ENCODE measurements around the gene OTUD7B.

Gene OTUD7B

GRCh38 chr1:150008699-150009098, 1.8 kb downstream of the OTUD7B start:
- FAIRE-seq (no peak), DNase-seq (ENCODE audit: insufficient read length, low spot score) (no peak)
- no peak for TF ChIP-seq POU2F2 (IDR thresholded peaks at IDR 0.05; ENCODE audit: low read depth, low read length)
- TF ChIP-seq PAX5 (IDR thresholded peaks at IDR 0.05; ENCODE audit: insufficient read depth, low read length, severe bottlenecking) = no peak
- TF ChIP-seq SPI1 (IDR thresholded peaks at IDR 0.05; ENCODE audit: low read depth, low read length) = no peak
- no peak for TF ChIP-seq POLR2A (IDR thresholded peaks at IDR 0.05; ENCODE audit: low read depth, low read length)
- TF ChIP-seq TAF1 (IDR thresholded peaks at IDR 0.05; ENCODE audit: low read depth, low read length) = no peak
- no peak for TF ChIP-seq POLR2AphosphoS5 (IDR thresholded peaks at IDR 0.05; ENCODE audit: low read depth, low read length)

- FAIRE-seq (no peak), DNase-seq (ENCODE audit: insufficient read length, low spot score) (no peak)
- TF ChIP-seq POU2F2 (IDR thresholded peaks at IDR 0.05; ENCODE audit: low read depth, low read length) = no peak
- no peak for TF ChIP-seq SPI1 (IDR thresholded peaks at IDR 0.05; ENCODE audit: low read depth, low read length)
- TF ChIP-seq PAX5 (IDR thresholded peaks at IDR 0.05; ENCODE audit: insufficient read depth, low read length, severe bottlenecking) = no peak
- TF ChIP-seq POLR2AphosphoS5 (IDR thresholded peaks at IDR 0.05; ENCODE audit: low read depth, low read length) = no peak
- no peak for TF ChIP-seq TAF1 (IDR thresholded peaks at IDR 0.05; ENCODE audit: low read depth, low read length)
- no peak for TF ChIP-seq POLR2A (IDR thresholded peaks at IDR 0.05; ENCODE audit: low read depth, low read length)
These were observed 3.6 kb downstream of the OTUD7B start for GRCh38 chr1:150006881-150007421.

- DNase-seq (ENCODE audit: insufficient read length, low spot score) (no peak), FAIRE-seq (no peak)
- TF ChIP-seq POLR2AphosphoS5 (IDR thresholded peaks at IDR 0.05; ENCODE audit: low read depth, low read length) = no peak
- TF ChIP-seq TAF1 (IDR thresholded peaks at IDR 0.05; ENCODE audit: low read depth, low read length) = no peak
- no peak for TF ChIP-seq PAX5 (IDR thresholded peaks at IDR 0.05; ENCODE audit: insufficient read depth, low read length, severe bottlenecking)
- TF ChIP-seq POU2F2 (IDR thresholded peaks at IDR 0.05; ENCODE audit: low read depth, low read length) = no peak
- no peak for TF ChIP-seq POLR2A (IDR thresholded peaks at IDR 0.05; ENCODE audit: low read depth, low read length)
- no peak for TF ChIP-seq SPI1 (IDR thresholded peaks at IDR 0.05; ENCODE audit: low read depth, low read length)
These were observed 4.9 kb downstream of the OTUD7B start for GRCh38 chr1:150005606-150006005.

- FAIRE-seq = no peak
- TF ChIP-seq PAX5 (IDR thresholded peaks at IDR 0.05; ENCODE audit: insufficient read depth, low read length, severe bottlenecking) = no peak
- TF ChIP-seq POLR2A (IDR thresholded peaks at IDR 0.05; ENCODE audit: low read depth, low read length) = no peak
- no peak for TF ChIP-seq POU2F2 (IDR thresholded peaks at IDR 0.05; ENCODE audit: low read depth, low read length)
- TF ChIP-seq TAF1 (IDR thresholded peaks at IDR 0.05; ENCODE audit: low read depth, low read length) = no peak
- no peak for TF ChIP-seq SPI1 (IDR thresholded peaks at IDR 0.05; ENCODE audit: low read depth, low read length)
- TF ChIP-seq POLR2AphosphoS5 (IDR thresholded peaks at IDR 0.05; ENCODE audit: low read depth, low read length) = no peak
- DNase-seq (ENCODE audit: insufficient read length, low spot score) = no peak
These were observed 6.7 kb downstream of the OTUD7B start for GRCh38 chr1:150003801-150004200.

DNA sequence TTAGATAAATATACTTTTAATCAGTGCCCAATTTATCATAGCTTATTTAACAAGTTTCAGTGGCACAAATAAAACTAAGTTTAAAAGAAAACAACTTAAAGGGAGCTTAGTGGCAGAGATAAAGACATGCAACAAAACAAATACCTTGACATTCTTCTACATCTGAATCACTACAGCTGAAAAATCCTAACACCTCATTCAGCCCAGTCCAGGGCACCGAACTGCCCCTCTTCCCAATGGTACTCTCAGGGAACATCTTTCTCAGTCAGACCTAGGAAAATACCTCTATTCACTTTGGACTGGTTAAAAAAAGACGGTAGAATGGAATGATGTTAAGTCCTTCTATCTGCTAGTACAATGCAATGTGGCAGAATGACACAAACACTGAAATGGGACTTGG, 8.3 kb downstream of the OTUD7B start:
- no peak for TF ChIP-seq SPI1 (IDR thresholded peaks at IDR 0.05; ENCODE audit: low read depth, low read length)
- FAIRE-seq = no peak
- DNase-seq (ENCODE audit: insufficient read length, low spot score) = no peak

- TF ChIP-seq SPI1 (IDR thresholded peaks at IDR 0.05; ENCODE audit: low read depth, low read length) (no peak), POU2F2 (IDR thresholded peaks at IDR 0.05; ENCODE audit: low read depth, low read length) (no peak)
- DNase-seq (ENCODE audit: insufficient read length, low spot score) = no peak
- no peak for FAIRE-seq
These were observed 9.1 kb downstream of the OTUD7B start for GRCh38 chr1:150001415-150001814.

DNA sequence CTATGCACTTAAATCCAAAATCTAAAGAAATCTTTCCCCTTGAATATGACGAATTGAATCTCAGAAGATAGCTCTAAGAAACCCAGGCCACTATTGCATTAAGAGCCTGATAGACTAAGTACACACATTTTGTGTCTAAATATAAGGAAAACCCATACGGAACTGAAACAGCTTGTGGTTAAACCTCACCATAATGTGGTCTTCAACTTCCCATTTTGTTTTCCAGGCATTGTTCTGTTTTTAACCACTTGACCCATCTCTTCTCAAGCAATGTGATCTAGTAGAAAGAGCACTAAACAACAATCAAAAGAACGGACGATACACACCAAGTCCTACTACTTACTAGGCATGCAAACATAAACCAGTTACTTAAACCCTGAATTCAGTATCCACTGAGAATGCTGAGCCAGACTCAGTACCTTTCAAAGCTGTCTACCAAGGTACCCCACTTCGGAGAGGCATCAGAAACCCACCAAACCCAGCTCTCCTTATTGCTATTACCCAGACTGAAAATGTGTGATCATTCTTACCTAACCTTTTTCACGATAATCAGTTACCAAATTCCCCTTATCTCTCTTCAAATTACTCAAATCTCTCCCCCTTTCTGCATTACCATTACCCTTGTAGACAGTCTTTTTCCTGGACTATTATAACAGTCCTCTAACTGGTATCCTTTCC, 12.8 kb downstream of the OTUD7B start:
- peak; percentile 99 for TF ChIP-seq SPI1 (IDR thresholded peaks at IDR 0.05; ENCODE audit: low read depth, low read length)
- TF ChIP-seq POLR2AphosphoS5 (IDR thresholded peaks at IDR 0.05; ENCODE audit: low read depth, low read length) = 0 out of 2 replicates have a peak, but pooled peaks have one; percentile 15
- peak; percentile 35; the same call in 1 of the 2 replicates for TF ChIP-seq POLR2A (IDR thresholded peaks at IDR 0.05; ENCODE audit: low read depth, low read length)
- no peak for TF ChIP-seq PAX5 (IDR thresholded peaks at IDR 0.05; ENCODE audit: insufficient read depth, low read length, severe bottlenecking)
- no peak for TF ChIP-seq TAF1 (IDR thresholded peaks at IDR 0.05; ENCODE audit: low read depth, low read length)
- 0 out of 2 replicates have a peak, but pooled peaks have one; percentile 17 for TF ChIP-seq POU2F2 (IDR thresholded peaks at IDR 0.05; ENCODE audit: low read depth, low read length)
- peak; percentile 91 for FAIRE-seq
- DNase-seq (ENCODE audit: insufficient read length, low spot score) = no peak

DNA sequence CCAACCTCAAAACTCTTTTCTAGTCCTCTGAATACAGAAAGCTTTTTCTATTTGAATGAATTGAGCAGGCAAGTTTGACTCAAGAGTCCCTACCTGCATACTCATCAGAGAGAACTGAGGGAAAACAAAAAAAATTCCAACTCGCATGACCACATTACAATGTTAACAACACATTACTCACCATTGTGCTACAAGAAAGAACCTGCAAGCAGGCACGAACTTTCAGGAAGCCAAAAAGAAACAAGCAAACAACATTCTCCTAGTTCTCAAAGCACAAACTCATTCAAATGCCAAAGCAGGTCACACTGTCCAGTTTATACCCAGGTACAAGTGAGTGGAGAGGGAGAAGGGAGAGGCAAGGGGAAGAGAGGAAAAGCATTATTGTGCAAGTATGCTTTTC, 14.6 kb downstream of the OTUD7B start:
- TF ChIP-seq POLR2A (IDR thresholded peaks at IDR 0.05; ENCODE audit: low read depth, low read length) (peak; percentile 53; the same call in 1 of the 2 replicates), SPI1 (IDR thresholded peaks at IDR 0.05; ENCODE audit: low read depth, low read length) (no peak), POLR2AphosphoS5 (IDR thresholded peaks at IDR 0.05; ENCODE audit: low read depth, low read length) (0 out of 2 replicates have a peak, but pooled peaks have one; percentile 38)
- peak; percentile 43 for FAIRE-seq
- DNase-seq (ENCODE audit: insufficient read length, low spot score) = no peak

GRCh38 chr1:149993764-149994163, 16.8 kb downstream of the OTUD7B start:
- no peak for TF ChIP-seq POU2F2 (IDR thresholded peaks at IDR 0.05; ENCODE audit: low read depth, low read length)
- TF ChIP-seq POLR2AphosphoS5 (IDR thresholded peaks at IDR 0.05; ENCODE audit: low read depth, low read length) = no peak
- no peak for TF ChIP-seq TAF1 (IDR thresholded peaks at IDR 0.05; ENCODE audit: low read depth, low read length)
- TF ChIP-seq PAX5 (IDR thresholded peaks at IDR 0.05; ENCODE audit: insufficient read depth, low read length, severe bottlenecking) = no peak
- TF ChIP-seq POLR2A (IDR thresholded peaks at IDR 0.05; ENCODE audit: low read depth, low read length) = no peak
- no peak for TF ChIP-seq SPI1 (IDR thresholded peaks at IDR 0.05; ENCODE audit: low read depth, low read length)
- FAIRE-seq (no peak), DNase-seq (ENCODE audit: insufficient read length, low spot score) (no peak)

DNA sequence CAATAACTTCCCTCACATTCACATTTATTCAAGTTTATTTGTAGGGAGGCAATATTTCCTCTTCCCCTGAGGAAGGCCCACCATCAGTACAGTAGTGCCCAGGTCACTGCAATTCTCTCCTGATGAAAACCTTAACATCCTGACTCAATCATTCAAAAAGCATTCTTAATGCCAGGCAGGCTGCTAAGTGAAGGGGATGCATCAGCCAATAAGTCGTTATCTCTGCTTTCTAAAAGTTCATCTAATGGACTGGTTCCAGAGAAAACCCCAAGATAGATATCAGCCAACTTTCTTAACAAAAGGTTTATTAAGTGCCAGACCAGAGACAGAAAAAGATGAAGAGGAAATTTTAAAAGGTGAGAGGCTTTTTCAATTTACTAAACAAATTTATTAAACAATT, 17.3 kb downstream of the OTUD7B start:
- DNase-seq (ENCODE audit: insufficient read length, low spot score) = no peak
- TF ChIP-seq POLR2A (IDR thresholded peaks at IDR 0.05; ENCODE audit: low read depth, low read length) (no peak), POLR2AphosphoS5 (IDR thresholded peaks at IDR 0.05; ENCODE audit: low read depth, low read length) (no peak), POU2F2 (IDR thresholded peaks at IDR 0.05; ENCODE audit: low read depth, low read length) (no peak), TAF1 (IDR thresholded peaks at IDR 0.05; ENCODE audit: low read depth, low read length) (no peak), PAX5 (IDR thresholded peaks at IDR 0.05; ENCODE audit: insufficient read depth, low read length, severe bottlenecking) (no peak), SPI1 (IDR thresholded peaks at IDR 0.05; ENCODE audit: low read depth, low read length) (no peak)
- no peak for FAIRE-seq
